ENCODE results near the gene FOXN1. TPM values are rescaled to one million over a fixed set of nuclear protein-coding genes. Genes with fewer than 3 reads are reported as not detected.
A peak's percentile ranks its signal among the peaks of the same experiment; 100 is the strongest.

Gene FOXN1
- total RNA-seq, 4 donors from 2014 or later, result not detected

DNA sequence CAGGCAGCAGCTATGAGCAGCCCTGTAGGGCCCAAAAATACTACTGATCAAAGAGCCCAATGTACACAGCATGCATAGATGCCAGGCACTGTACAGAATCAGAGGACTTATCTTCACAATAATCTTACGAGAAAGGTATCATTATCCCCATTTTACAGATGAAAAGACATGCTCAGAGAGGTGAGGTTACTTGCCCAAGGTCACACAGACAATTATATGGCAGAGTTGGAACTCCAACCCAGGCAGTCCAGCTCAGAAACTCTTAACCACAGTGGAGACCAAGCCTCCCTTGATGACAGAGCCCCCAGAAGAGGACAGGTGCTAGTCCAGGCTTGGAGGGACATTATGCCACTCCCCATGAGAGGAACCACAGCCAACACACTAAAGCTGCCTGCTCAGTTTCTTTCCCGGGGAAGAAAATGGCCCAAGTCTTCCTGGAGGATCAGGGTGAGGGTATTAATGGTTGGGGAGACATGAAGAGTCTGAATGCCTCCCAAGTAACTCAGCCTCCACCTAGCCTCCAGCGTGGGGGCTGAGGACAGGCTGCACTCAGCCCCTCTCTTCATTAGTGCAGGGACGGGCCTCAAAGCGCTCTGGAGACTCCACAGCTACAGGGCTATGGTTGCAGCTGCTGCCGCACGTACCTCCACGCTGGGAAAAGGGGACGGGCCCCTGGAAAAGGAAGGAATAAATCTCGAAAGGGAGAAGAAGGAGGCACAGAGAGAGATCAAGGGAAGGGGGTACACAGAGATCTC, 45.5 kb downstream of the FOXN1 start:
- no peaks in the 10 kb centered on the region for H3K27me3 ChIP-seq
- TF ChIP-seq CTCF (IDR thresholded peaks at IDR 0.05) (no peak), POLR2A (IDR thresholded peaks at IDR 0.05) (no peak), EP300 (IDR thresholded peaks at IDR 0.05) (no peak)
- H3K4me3 ChIP-seq, result peak overlapping the region; percentile 67 to 95 (median 72)
- no peaks in the 10 kb centered on the region for H3K9me3 ChIP-seq
- WGBS, 2 donors, result 13 to 20% methylated on average over 10 of the region's 10 CpGs
- peaks cover 5 to 44% (median 22%) of the 10 kb centered on the region in 3 donors for H3K36me3 ChIP-seq
- no peak for DNase-seq (ENCODE audit: low spot score in 2 of 2)
- peaks cover 0 to 37% (median 9%) of the 10 kb centered on the region in 4 donors for H3K4me1 ChIP-seq
- peak overlapping the region in 3 of 4 donors; percentile 47 to 82 (median 80) for H3K27ac ChIP-seq

GRCh38 chr17:28552176-28552999, 46.2 kb downstream of the FOXN1 start, which contains the start of gene UNC119:
TSS of gene UNC119 (minus strand) at chr17:28552624. CDS start at chr17:28552557, 67 bp downstream.
- Histone ChIP-seq H3K4me3 (peak within 1 kb of the TSS; percentile 67 to 95 (median 72)), H3K4me1 (peaks cover 0 to 37% (median 9%) of the 10 kb centered on the region in 4 donors)

DNA sequence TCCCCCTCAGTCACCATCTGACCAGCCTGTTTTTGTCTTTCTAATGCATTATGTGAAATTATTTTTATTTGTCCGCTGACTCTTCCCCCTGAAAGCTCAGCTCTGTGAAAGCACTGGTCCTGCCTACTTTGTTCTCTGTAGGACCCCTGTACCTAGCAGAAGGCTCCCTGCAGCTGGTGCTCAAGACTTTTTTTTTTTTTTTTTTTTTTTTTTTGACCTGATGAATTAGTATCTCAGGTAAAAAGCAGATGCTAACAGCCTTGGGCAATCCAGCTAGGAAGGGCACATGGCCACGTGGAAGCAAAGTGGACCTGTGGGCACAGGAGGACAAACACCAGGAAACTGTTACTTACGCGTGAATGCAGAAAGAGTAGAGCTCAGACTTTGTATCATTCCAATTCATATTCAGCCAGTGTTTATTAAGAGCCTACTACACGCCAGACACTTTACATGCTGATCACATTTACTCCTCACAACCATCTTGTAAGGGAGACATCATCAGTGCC, 46.9 kb downstream of the FOXN1 start:
- no peaks in the 10 kb centered on the region for H3K9me3 ChIP-seq
- WGBS, 2 donors, result 83 to 92% methylated on average over 5 of the region's 5 CpGs
- DNase-seq (ENCODE audit: low spot score in 2 of 2), result no peak
- H3K27me3 ChIP-seq, result no peaks in the 10 kb centered on the region
- peaks cover 6 to 49% (median 24%) of the 10 kb centered on the region in 3 donors for H3K36me3 ChIP-seq
- peaks cover 0 to 37% (median 9%) of the 10 kb centered on the region in 4 donors for H3K4me1 ChIP-seq
- peak overlapping the region in 1 of 4 donors; percentile 74 for H3K4me3 ChIP-seq
- H3K27ac ChIP-seq, result peak overlapping the region in 3 of 4 donors; percentile 47 to 82 (median 80)
- TF ChIP-seq CTCF (IDR thresholded peaks at IDR 0.05) (no peak), POLR2A (IDR thresholded peaks at IDR 0.05) (no peak), EP300 (IDR thresholded peaks at IDR 0.05) (no peak)

More at GRCh38 chr17:28552176-28552999, 46.2 kb downstream of the FOXN1 start, which contains the start of gene UNC119:
- peaks cover 6 to 44% (median 24%) of the 10 kb centered on the region in 3 donors for H3K36me3 ChIP-seq
- H3K27me3 ChIP-seq, result no peaks in the 10 kb centered on the region
- 1 to 2% methylated on average over 48 to 51 of the region's 67 CpGs for WGBS, 2 donors
- peak within 1 kb of the TSS; percentile 16 to 82 (median 64) for H3K27ac ChIP-seq
- no peaks in the 10 kb centered on the region for H3K9me3 ChIP-seq
- peak; percentile 44 to 51 for DNase-seq (ENCODE audit: low spot score in 2 of 2)
- peak in 1 of 2 donors; percentile 60 for TF ChIP-seq EP300 (IDR thresholded peaks at IDR 0.05)
- no peak for TF ChIP-seq CTCF (IDR thresholded peaks at IDR 0.05)
- peak in 1 of 2 donors; percentile 39 for TF ChIP-seq POLR2A (IDR thresholded peaks at IDR 0.05)

GRCh38 chr17:28554565-28554964, 48.4 kb downstream of the FOXN1 start:
- DNase-seq (ENCODE audit: low spot score in 2 of 2), result no peak
- 75 to 93% methylated on average over 6 of the region's 6 CpGs for WGBS, 2 donors

More at GRCh38 chr17:28554565-28554964, 48.4 kb downstream of the FOXN1 start:
- Histone ChIP-seq H3K4me3 (no peak overlapping the region), H3K27me3 (no peaks in the 10 kb centered on the region), H3K27ac (no peak overlapping the region), H3K9me3 (no peaks in the 10 kb centered on the region), H3K36me3 (peaks cover 6 to 64% (median 26%) of the 10 kb centered on the region in 3 donors), H3K4me1 (peaks cover 0 to 29% (median 7%) of the 10 kb centered on the region in 4 donors)
- TF ChIP-seq CTCF (IDR thresholded peaks at IDR 0.05) (no peak), POLR2A (IDR thresholded peaks at IDR 0.05) (no peak), EP300 (IDR thresholded peaks at IDR 0.05) (no peak)
